IMR-90 (cell line): ENCODE results near the gene ATP1A4.

Experiments used
- CEBPB ChIP-seq: IDR thresholded peaks from 2 replicates; pipeline ENCODE4 v1.6.1; 2012; ENCODE audit warnings: low read depth, low read length, improper control_type of control experiment
- CHD1 ChIP-seq: IDR thresholded peaks from 2 replicates; pipeline ENCODE4 v1.6.1; 2012; ENCODE audit warnings: low read depth, low read length, improper control_type of control experiment
- CTCF ChIP-seq: conservative IDR thresholded peaks from 2 replicates; pipeline ENCODE4 v1.5.1; 2012; ENCODE audit warnings: mild to moderate bottlenecking, low read depth, low read length, improper control_type of control experiment
- ELK1 ChIP-seq: fragments of 150-350 bp; IDR thresholded peaks from 2 replicates; pipeline ENCODE4 v1.6.1; 2016; ENCODE audit warnings: low read depth, mild to moderate bottlenecking, low read length, moderate library complexity, borderline replicate concordance
- FOS ChIP-seq: fragments of 150-350 bp; IDR thresholded peaks from 2 replicates; pipeline ENCODE4 v1.6.1; 2016; ENCODE audit warnings: low read depth, low read length
- MXI1 ChIP-seq: IDR thresholded peaks from 2 replicates; pipeline ENCODE4 v1.6.1; 2012; ENCODE audit warnings: low read depth, mild to moderate bottlenecking, low read length, moderate library complexity, borderline replicate concordance
- NFE2L2 ChIP-seq: fragments of 150-350 bp; IDR thresholded peaks from 2 replicates; pipeline ENCODE4 v1.6.1; 2016; ENCODE audit warnings: low read depth, mild to moderate bottlenecking, low read length
- POLR2A ChIP-seq: IDR thresholded peaks from 2 replicates; pipeline ENCODE4 v1.6.1; 2012; ENCODE audit warnings: mild to moderate bottlenecking, low read depth, low read length
- RAD21 ChIP-seq: IDR thresholded peaks from 2 replicates; pipeline ENCODE4 v1.6.1; 2012; ENCODE audit warnings: low read length, improper control_type of control experiment
- SMC3 ChIP-seq: fragments of 150-350 bp; IDR thresholded peaks from 2 replicates; pipeline ENCODE4 v1.6.1; 2016; ENCODE audit warnings: low read depth, mild to moderate bottlenecking, antibody characterized with exemption, low read length, moderate library complexity

DNA sequence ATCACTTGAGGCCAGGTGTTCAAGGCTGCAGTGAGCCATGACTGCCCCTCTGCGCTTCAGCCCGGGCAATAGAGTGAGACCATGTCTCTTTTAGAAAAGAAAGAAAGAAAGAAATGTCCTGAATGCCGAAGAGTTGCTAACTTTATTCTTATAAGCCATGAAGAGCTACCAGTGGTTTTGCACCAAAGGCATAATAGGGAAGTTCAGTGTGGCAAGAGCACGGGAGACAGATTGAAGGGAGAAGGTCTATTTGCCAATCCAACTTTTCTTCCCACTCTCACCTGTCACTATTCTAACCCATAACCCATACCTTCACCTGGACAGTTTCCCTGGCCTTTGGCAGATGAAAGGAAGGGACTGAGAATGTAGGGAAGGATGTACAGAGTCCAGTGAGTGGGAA, 49.4 kb downstream of the ATP1A4 start:
- TF ChIP-seq POLR2A (no peak), CTCF (no peak), CHD1 (no peak), ELK1 (no peak), CEBPB (no peak), MXI1 (no peak), NFE2L2 (no peak), RAD21 (no peak), FOS (no peak), SMC3 (no peak)
